Left cardiac atrium (tissue), 4 donors: Measurements from ENCODE around the gene FOXL3. TPM values are rescaled to one million over a fixed set of nuclear protein-coding genes. Genes with fewer than 3 reads are reported as not detected.
A peak's percentile ranks its signal among the peaks of the same experiment; 100 is the strongest.

Experiments
- ATAC-seq, 2 donors: fragments of 200-7000 bp; cut with Tn5 transposase; one replicate each; pipeline ENCODE4 v1.9.1; 2020; ENCODE audit warnings: mild to moderate bottlenecking in 2 of 2, moderate library complexity in 2 of 2
- DNase-seq: peaks from one replicate; pipeline ENCODE4 v3.0.0-alpha.2; 2020
- intact Hi-C, 2 donors: fragments of 100-400 bp; cut with DNase I; formaldehyde crosslinking; loops; one replicate each; pipeline versions ENCODE4 v1.14.1 to v1.15.1; 2022 to 2023
- total RNA-seq, 2 donors: library from RNA; stranded (reverse); fragmentation: NEBNext Ultra II Directional; extraction: Animal tissue kit (Norgen Biotek cat#: 25700); gene quantifications; one replicate each; pipeline ENCODE4 v1.2.1, GENCODE V29; 2021
- donor health status: DM: no; HTN: yes; CAD: no.
- donor health status: DM: no; HTN: yes; CAD: no; lungs with severe emphysema.
- donor health status: DM: yes; HTN: yes; CAD: no.
- donor health status: Dilated cardiomyopathy.

The FOXL3 gene
- total RNA-seq, 2 donors from 2014 or later: not detected

DNA sequence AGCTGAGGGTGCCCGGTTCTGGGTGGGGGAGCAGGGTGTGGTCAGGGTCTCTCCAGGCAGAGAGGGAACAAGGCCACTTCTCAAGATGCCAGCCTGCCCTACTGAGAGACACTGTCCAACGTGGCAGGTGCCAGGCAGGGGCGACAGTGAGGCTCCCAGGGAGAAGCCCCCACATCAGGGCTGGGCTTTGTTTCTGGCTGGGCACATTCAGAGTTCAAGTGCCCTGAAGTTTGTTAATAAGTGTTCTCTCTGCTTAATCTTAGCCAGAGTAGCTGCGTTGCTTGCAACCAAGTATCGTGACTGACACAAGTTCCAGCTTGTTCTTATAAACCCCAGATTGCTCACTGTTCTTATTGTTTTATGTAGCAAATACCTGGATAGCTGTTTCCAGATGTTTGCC is 21.8 kb downstream of the FOXL3 start:
- DNase-seq (peak; percentile 3), ATAC-seq (no peak)
- intact Hi-C loops: no loop called here

DNA sequence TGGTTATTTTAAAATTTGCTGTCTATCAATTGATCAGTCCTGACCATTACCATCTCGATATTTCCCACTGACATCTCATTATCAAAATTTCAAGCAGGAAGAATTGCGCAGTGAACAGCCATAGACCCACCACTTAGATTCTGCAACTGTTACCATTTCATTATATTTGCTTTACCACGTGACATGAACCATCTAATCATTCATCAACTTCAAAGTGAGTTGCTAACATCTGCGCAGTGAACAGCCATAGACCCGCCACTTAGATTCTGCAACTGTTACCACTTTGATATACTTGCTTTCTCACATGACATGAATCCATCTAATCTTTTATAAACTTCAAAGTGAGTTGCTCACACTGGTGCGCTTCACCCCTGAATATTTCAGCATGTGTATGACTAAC is 22.5 kb downstream of the FOXL3 start:
- intact Hi-C loops: no loop called here
- ATAC-seq (no peak), DNase-seq (no peak)

DNA sequence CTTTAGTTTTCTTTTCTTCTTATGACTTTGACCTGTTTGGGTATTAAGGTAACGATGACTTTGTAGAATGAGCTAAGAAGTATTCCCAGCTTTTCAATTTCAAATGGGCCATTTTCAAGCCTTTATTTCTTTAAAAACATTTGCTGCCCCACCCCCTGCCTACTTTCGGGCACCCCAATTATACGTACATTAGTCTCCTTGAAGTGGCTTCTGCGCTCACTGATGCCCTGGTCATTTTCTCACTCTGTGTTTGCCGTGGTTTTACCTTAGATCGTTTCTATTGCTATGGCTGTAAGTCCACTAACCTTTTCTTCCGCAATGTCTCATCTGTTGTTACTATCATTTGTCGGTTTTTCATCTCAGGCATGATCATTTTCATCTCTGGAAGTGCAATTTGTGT is 24.9 kb downstream of the FOXL3 start:
- no peak for DNase-seq
- intact Hi-C loops: no loop called here
- no peak for ATAC-seq

DNA sequence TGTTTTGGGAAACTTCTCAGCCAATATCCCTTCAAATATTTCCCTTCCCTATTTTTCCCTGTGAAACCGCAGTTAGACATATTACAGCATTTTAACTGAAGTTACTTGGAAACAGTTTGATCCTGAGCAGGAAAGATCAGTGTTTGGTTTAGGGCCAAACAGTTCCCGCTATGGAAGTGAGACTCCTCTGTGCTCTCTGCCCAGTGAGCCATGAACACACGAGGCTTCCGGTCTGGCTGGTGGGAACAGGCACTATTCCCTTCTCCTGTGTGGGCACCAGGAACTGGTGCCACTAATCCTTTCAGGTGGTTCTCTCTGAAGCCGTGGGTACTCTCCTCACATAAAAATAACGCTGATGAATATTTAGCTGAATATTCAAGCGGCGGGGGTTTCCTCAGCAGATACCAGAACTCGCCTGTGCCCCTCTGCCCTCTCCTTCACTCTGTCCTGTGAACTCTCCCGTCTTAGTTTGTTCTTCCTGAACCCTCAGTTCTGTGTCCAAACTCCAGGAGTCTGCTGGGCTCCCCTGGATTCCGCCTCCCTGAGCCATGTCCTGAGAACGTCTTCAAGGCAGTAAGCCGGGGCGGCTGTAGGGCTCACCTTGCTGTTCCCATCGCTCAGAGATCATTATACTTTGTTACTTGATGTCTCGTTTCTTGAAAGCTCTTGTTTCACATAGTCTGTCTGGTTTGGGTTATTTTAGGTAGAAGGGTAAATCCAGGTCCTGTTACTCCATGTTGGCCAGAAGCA is 25.7 kb downstream of the FOXL3 start:
- DNase-seq: no peak
- ATAC-seq: no peak
- intact Hi-C loops: no loop called here

DNA sequence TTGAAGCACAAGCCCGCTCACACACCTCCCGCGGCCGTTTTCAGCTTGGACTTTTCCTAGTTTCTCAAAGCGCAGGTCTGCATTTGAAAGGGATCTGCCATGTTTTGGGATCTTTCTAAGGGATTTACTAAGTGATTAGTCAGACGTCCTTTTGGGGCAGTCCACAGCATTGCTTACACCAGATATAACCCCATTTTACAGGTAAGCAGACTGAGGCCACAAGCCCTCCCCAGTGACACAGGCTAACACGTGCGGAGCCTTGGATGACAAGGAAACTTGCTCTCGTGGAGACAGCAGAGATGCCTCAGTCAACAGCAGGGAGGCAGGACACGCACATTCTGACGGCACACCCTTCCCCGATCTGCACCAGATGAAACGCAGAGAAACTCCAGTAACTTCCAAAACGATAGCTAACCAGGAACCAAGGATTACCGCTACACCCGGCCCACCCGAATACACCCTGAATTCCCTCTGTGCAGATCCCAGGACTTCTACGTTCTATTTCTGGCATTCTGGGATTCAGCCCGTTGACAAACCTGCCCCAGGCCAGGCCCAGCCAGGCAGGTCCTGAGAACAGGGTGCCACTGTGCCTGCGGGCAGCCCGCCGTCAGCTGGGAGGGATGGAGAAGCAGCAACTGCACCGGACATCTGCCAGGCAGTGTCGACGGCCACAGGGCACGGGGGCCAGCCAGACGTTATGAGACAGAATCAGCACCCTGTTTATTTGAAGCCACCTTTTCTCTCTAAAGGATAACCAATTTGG is 27.9 kb downstream of the FOXL3 start:
- DNase-seq (peak; percentile 7), ATAC-seq (no peak)
- intact Hi-C loops: no loop called here

DNA sequence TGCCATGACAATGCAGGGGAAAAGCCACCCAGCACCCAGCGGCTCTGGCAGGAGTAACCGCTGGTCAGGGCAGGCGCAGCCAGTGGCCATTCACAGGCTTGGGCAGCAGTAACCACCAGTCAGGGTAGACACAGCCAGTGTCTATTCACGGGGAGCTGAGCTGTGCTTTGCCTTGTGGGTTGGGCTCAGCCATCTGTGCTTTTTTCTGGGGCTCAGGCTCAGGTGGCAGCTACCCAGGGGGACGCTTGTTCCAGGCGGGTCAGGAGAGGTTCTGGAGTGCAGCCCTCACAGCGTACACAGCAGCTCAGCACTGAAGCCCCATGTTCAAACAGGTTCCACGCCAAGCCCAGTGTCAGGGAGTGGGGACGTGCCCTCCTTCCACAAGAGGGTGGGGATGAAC is 28.5 kb downstream of the FOXL3 start:
- DNase-seq: no peak
- intact Hi-C loops: no loop called here
- no peak for ATAC-seq

DNA sequence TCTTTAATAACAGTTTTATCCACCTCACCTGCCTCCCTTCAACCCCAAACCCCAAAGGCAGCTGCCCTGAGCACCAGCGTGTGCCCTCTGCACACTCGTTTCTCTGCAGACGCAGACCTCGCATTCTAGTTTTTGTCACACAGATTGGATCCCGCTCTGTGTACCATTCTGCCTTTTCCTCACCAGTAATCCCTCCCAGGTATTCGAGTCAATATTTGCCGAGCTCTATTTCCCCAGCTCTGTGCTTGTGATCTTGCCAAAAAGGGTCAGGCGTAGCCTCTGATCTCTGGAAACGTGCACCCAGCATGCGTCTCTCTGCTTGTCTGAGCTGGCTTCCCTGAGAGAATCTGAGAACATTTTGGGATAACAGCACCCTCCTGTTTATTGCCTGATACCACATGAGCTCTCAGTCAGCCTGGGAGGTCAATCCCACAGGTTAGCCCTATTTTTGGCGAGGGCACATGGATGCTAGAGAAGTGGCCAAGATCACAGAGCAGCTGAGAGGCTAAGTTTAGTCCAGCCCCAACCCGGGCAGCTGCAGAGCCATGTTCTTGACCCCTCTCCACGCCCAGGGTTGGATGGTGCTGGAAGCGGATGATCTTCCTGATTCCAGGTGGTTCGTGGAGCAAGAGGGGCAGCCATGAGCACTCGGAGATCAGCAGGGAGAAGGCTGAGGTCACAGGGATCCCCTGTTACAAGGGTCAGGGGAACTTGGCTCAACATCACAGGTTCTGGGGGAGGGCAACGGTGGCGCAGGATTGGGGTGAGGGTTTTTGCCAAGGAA is 29.1 kb downstream of the FOXL3 start:
- ATAC-seq (no peak), DNase-seq (no peak)
- intact Hi-C loops: no loop called here

DNA sequence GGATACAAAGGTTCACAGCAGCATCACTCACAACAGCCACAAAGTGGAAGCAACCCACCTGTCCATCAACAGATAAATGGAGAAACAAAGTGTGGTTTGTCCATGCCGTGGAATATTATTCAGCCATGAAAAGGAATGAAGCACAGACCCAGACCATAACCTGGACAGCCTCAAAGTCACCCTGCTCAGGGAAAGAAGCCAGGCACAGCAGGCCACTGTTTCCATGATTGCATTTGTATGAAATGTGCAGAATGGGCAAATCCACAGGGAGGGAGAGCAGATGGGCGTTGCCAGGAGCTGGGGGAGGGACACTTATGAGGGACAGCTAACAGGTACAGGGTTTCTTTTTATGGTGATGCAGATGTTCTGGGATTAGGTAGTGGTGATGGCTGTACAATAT is 30.3 kb downstream of the FOXL3 start:
- no peak for DNase-seq
- intact Hi-C loops: loop anchor here in 1 of 2 donors (10.0 kb wide), 1 partner anchor 315 kb away; no protein-coding TSS in a partner anchor

DNA sequence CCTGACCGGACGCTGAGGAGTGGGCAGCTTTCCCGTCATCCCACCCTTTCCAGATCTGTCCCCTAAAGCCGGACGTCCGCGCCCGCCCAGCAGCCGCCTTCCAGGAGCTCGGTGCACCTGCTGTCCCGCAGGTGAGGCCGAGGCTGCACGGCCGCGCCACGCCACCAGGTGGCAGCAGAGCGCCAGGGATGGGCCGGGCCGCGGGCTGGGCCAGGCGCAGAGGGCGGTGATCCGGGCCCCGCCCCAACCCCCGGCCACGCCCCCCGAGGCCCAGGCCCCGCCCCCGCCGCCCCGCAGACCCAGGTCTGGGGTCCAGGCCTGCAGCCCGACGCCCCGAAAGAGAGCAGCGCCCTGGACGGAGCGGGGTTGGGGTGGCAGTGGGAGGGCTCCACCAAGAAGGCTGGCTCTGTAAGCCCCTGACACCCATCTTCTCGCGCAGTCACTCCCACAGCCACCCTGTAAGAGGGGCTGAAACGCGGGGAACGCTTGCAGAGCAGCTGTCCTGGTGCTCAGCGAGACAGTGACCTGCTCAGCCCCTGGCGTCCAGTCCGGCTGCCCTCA is 32.2 kb downstream of the FOXL3 start:
- DNase-seq: peak; percentile 67
- ATAC-seq: peak; percentile 89 to 90
- intact Hi-C loops: loop anchor here (2.0 to 10.0 kb wide), 2 partner anchors 313 to 453 kb away; no protein-coding TSS in a partner anchor

More for the DNA sequence above, 30.3 kb downstream of the FOXL3 start:
- ATAC-seq: no peak

DNA sequence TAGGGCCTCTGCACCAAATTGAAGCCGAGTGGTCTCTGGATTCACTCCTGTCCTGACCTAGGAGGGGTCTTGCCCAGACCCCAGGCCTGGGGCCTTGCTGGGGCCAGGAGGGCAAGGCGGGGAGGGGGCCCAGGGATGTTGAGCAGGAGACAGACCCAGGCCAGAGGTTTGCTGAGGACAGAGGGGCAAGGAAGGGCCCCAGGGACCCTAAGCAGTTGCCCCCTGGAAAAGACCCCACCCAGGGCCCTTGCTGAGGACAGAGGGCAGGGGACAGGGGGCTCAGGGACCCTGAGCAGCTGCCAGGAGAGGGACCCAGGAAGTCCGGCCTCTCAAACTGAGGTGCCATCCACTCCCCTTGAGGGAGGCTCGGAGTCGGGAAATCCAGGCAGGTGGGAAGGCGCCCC is 32.7 kb downstream of the FOXL3 start:
- peak; percentile 17 for DNase-seq
- intact Hi-C loops: loop anchor here (2.0 to 10.0 kb wide), 2 partner anchors 312 to 452 kb away; no protein-coding TSS in a partner anchor
- no peak for ATAC-seq

DNA sequence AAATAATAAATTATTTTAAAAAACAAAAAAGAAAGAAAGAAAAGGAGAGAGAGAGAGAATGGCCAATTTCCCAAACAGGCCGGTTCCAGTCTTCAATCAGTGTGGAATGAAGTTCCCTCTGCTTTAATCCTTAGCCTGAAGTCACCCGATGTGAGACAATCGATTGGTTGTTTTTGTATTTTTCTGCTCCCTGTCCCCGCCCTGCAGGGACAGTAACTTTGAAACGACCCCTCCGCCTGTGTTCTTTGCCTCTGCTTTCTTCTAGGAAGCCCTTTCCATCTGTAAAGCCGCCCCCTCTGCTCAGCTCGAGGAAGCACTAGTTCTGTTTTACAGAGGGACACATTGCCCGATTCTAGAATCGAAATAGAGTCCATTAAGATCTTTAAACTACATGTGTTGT is 33.4 kb downstream of the FOXL3 start:
- DNase-seq: no peak
- ATAC-seq: no peak
- intact Hi-C loops: loop anchor here (2.0 to 10.0 kb wide), 2 partner anchors 311 to 451 kb away; no protein-coding TSS in a partner anchor

DNA sequence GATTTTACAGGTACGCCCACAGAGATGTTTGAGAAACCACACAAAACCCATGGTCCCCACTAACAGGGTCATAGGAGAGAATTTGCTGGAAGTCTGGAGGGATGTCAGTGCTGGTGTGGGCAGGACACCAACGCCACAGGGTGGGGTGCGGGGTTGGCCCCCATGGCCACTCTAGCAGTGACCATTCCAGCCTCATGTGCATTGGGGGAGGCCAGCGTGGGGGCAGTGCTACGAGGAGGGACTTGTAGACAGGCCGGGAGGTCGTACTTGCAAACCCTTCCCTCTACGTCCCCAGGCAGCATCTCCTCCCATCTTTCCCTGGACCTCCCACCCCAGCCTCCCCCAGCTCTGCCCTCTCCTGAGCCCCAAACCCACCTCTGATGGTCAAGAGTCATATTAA is 34.0 kb downstream of the FOXL3 start:
- intact Hi-C loops: loop anchor here in 1 of 2 donors (10.0 kb wide), 1 partner anchor 311 kb away; no protein-coding TSS in a partner anchor
- DNase-seq (peak; percentile 13), ATAC-seq (no peak)

DNA sequence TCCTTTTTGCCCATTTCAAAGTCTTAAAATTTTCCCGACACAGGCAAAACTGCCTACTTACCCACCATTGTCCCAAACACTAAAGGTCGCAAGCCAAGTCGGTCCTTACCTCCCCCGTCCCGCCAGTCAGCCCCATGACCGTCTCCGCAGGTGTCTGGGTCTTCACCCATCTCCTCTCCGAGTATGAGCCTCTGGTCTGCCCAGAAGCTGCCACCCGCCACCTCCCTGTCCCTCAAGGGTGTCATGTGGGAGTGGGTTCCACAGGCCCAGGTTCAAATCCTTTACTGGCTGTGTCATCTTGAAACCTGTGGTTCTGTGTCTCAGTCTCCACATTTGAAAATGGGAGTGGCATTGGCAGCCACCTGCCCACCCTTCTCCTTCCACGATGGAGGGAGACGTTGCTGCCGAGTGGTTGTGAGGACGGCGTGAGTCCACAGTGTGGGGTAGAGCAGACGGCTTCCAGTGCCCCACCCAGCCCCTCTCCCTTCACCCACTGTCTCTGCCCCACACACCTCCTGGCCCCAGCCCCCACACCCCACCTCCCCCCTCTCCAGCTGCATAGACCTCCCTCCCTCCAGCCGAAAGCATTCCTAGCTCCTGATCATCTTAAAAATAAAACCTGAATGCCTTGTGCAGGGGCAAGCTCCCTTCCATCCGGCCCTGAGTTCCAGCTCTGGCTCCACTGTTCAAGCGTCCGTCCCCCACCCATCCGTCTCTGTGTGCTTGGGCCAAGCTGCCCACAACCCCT is 35.3 kb downstream of the FOXL3 start:
- DNase-seq (peak; percentile 18), ATAC-seq (no peak)
- intact Hi-C loops: loop anchor here in 1 of 2 donors (10.0 kb wide), 1 partner anchor 310 kb away; no protein-coding TSS in a partner anchor

DNA sequence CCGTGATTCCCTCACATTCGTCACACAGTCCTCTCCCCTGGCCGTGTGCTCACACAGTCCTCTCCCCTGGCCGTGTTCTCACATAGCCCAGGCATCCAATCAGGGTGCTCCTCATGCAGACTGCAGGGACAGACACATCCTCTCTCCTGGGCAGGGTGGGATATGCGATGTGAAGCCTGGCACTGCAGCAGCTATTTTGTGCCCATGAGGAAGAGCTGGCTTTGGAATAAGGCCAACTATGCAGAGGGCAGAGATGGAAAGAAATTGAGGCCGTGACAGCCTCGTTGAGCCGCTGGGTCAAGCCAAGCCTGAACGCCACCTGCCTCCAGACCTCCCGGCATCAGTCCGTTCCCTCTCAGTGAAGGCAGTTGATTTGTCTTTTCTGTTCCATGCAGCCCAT is 35.8 kb downstream of the FOXL3 start:
- ATAC-seq (no peak), DNase-seq (no peak)
- intact Hi-C loops: loop anchor here in 1 of 2 donors (10.0 kb wide), 1 partner anchor 309 kb away; no protein-coding TSS in a partner anchor

DNA sequence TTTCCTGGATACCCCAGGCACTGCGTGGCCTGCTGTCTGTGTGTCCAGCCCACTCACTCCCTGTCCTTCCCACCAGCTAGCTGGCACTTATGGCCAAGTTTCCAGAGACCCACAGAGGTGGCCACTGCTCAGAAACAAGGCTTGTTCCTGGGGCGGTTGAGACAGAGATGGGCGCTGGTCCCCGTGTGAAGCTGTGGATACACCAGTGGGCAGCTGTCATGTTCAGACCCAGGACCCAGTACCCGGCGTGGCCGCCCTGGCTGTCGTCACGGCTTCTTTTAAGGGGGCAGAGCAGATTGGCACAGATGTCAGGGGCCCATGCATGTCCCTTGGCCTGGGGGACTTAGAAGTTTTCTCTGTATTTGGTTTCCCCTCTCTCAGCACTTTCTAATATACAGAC is 36.3 kb downstream of the FOXL3 start:
- DNase-seq (peak; percentile 5), ATAC-seq (no peak)
- intact Hi-C loops: loop anchor here in 1 of 2 donors (10.0 kb wide), 1 partner anchor 309 kb away; no protein-coding TSS in a partner anchor

DNA sequence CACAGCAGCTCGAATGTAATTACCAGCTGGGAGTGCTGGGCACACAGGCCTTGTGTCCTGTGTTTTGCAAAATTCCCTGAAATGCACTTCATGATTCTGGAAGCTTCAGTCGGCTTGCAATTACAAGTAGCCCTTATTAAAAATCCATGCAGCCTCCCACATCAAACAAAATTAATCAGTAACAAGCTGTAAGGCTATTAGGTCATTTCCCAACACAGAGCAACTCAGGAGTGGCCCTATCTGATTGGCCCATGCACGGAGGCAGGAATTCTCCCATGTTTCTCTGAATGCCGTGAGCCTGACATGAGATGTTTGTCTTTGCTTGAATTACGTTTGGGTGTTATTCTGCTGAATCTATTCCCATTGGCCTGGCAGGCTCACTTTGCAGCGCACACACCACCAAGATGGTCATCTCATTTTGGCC is 36.9 kb downstream of the FOXL3 start:
- intact Hi-C loops: loop anchor here in 1 of 2 donors (10.0 kb wide), 1 partner anchor 308 kb away; no protein-coding TSS in a partner anchor
- peak in 1 of 2 donors; percentile 37 for ATAC-seq

DNA sequence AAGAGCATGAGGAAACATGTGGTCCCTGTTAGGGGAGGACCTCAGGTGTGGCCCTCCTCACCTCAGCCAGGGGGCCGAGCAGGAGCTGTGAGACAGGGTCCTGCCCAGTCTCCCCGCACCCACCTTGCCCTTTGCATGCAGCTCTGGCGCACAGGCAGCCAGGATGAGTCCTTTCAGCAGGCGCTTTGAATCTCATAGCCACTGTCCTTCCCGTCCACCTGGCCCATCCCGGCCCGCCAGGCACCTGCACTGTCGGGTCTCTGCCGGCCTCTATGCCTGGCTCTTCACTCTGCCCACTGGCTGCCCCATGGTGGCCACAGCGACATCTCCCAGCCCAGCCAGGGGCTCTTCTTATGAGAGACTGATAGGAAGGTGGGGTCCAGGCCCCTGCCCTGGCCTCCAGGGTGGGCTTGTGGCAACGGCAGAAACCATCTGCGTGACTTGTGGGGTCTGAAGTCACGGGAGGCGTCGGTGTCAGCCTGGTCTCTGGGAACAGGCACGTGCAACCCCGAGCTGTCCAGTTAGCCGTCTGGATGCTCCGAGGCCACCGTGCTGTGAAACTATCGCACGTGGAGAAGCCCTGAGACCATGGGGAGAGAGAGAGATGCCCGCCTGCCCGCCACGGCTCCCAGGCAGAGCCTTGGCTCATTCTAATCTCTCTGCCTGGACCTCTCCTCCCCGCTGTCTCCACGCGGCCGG is 37.4 kb downstream of the FOXL3 start:
- DNase-seq (peak; percentile 16), ATAC-seq (no peak)
- intact Hi-C loops: loop anchor here in 1 of 2 donors (10.0 kb wide), 1 partner anchor 307 kb away; no protein-coding TSS in a partner anchor

More for the DNA sequence above, 36.9 kb downstream of the FOXL3 start:
- peak; percentile 20 for DNase-seq
